Loucy (cell line): ENCODE data around the gene KPNA4.
"Not testable (repeated sequence)": the region's sequence is repeated elsewhere in the genome, so short reads cannot be mapped to it uniquely, and the experiment has no call there.

Experiments used
- H2AFZ ChIP-seq: fragments of 200-600 bp; sonication (generic); 2 replicates; pipeline ENCODE4 v1.6.0; 2016; ENCODE audit warnings: antibody characterized with exemption, mild to moderate bottlenecking, low read length, moderate library complexity
- H3F3A ChIP-seq: fragments of 200-600 bp; 2 replicates; pipeline ENCODE4 v1.6.0; 2016; ENCODE audit warnings: antibody characterized with exemption, low read depth, mild to moderate bottlenecking
- H3K27me3 ChIP-seq: fragments of 200-600 bp; sonication (generic); 2 replicates; pipeline ENCODE4 v1.6.1; 2014; ENCODE audit warnings: low read length, mild to moderate bottlenecking; ENCODE audit not compliant: insufficient read depth, poor library complexity, severe bottlenecking
- H3K36me3 ChIP-seq: fragments of 200-600 bp; sonication (generic); 2 replicates; pipeline ENCODE4 v1.6.1; 2016; ENCODE audit warnings: low read length; ENCODE audit not compliant: insufficient read depth
- H3K4me1 ChIP-seq: fragments of 200-600 bp; sonication (generic); 2 replicates; pipeline ENCODE4 v1.5.1; 2014; ENCODE audit warnings: low read length, mild to moderate bottlenecking; ENCODE audit not compliant: insufficient read depth, poor library complexity, severe bottlenecking
- H3K4me2 ChIP-seq: fragments of 200-600 bp; sonication (generic); 2 replicates; pipeline ENCODE4 v1.6.0; 2014; ENCODE audit warnings: antibody characterized with exemption, low read length, low read depth, mild to moderate bottlenecking; ENCODE audit not compliant: poor library complexity, severe bottlenecking
- H3K4me3 ChIP-seq: fragments of 200-600 bp; sonication (generic); 2 replicates; pipeline ENCODE4 v1.5.1; 2014; ENCODE audit warnings: low read length, mild to moderate bottlenecking, mixed read lengths; ENCODE audit not compliant: poor library complexity, severe bottlenecking
- H3K79me2 ChIP-seq: fragments of 200-600 bp; sonication (generic); 2 replicates; pipeline ENCODE4 v1.6.1; 2014; ENCODE audit warnings: low read length; ENCODE audit not compliant: insufficient read depth
- H3K9ac ChIP-seq: fragments of 200-600 bp; sonication (generic); 2 replicates; pipeline ENCODE4 v1.6.0; 2014; ENCODE audit warnings: mild to moderate bottlenecking, low read depth, low read length, moderate library complexity; ENCODE audit not compliant: poor library complexity, severe bottlenecking
- H3K9me2 ChIP-seq: fragments of 200-600 bp; sonication (generic); replicated peaks from 2 replicates; pipeline ENCODE4 v1.6.1; 2016; ENCODE audit warnings: low read depth, low read length, mixed read lengths
- H3K9me3 ChIP-seq: fragments of 200-600 bp; sonication (generic); 2 replicates; pipeline ENCODE4 v1.6.1; 2014; ENCODE audit warnings: mild to moderate bottlenecking, antibody characterized with exemption, low read length, low read depth; ENCODE audit not compliant: insufficient read depth
- H4K20me1 ChIP-seq: fragments of 200-600 bp; sonication (generic); 2 replicates; pipeline ENCODE4 v1.6.0; 2014; ENCODE audit warnings: antibody characterized with exemption, low read length, mild to moderate bottlenecking; ENCODE audit not compliant: insufficient read depth, poor library complexity, severe bottlenecking
- CTCF ChIP-seq: fragments of 200-600 bp; sonication (generic); conservative IDR thresholded peaks from 2 replicates; pipeline ENCODE4 v1.5.1; 2014; ENCODE audit warnings: mild to moderate bottlenecking, antibody characterized with exemption, low read length
- EZH2phosphoT487 ChIP-seq: fragments of 200-600 bp; IDR thresholded peaks from 2 replicates; pipeline ENCODE4 v1.6.1; 2018; ENCODE audit warnings: antibody characterized with exemption, mild to moderate bottlenecking, moderate library complexity, borderline replicate concordance

Gene KPNA4

GRCh38 chr3:160454995-160455394 is 110.4 kb downstream of the KPNA4 start:
- Histone ChIP-seq H3K4me1 (no peaks in the 10 kb centered on the region), H3K79me2 (no peaks in the 10 kb centered on the region), H3K9me2 (no peaks in the 10 kb centered on the region), H3K9me3 (no peaks in the 10 kb centered on the region), H2AFZ (no peak overlapping the region), H3F3A (no peaks in the 10 kb centered on the region), H3K4me3 (no peak overlapping the region), H3K27me3 (no peaks in the 10 kb centered on the region), H3K4me2 (no peak overlapping the region), H3K9ac (no peak overlapping the region), H3K36me3 (no peaks in the 10 kb centered on the region), H4K20me1 (no peaks in the 10 kb centered on the region)
- TF ChIP-seq EZH2phosphoT487 (no peak), CTCF (no peak)

DNA sequence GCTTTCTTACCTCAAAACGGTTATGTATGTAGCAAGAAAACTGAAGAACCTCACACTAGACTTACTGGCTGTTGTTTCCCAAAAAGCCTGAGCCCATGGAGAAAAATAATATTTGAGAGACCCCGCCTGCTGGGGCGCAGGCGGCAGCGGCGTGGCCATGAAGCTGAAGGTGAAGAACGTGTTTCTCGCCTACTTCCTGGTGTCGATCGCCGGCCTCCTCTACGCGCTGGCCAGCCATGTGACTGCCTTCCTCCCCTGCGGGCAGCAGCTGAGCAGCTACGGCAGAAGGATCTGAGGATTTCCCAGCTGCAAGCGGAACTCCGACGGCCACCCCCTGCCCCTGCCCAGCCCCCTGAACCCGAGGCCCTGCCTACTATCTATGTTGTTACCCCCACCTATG is 113.1 kb downstream of the KPNA4 start:
- H3K4me3 ChIP-seq, H3K9me3 ChIP-seq, H3K79me2 ChIP-seq, H4K20me1 ChIP-seq, H3K36me3 ChIP-seq, H3K4me1 ChIP-seq, H3K9ac ChIP-seq, H3K27me3 ChIP-seq, H2AFZ ChIP-seq, H3K9me2 ChIP-seq, H3K4me2 ChIP-seq, H3F3A ChIP-seq: not testable (repeated sequence)

GRCh38 chr3:160451602-160452001 is 113.8 kb downstream of the KPNA4 start:
- Histone ChIP-seq H3F3A (no peaks in the 10 kb centered on the region), H3K9me2 (no peaks in the 10 kb centered on the region), H3K4me3 (no peak overlapping the region), H4K20me1 (no peaks in the 10 kb centered on the region), H3K9me3 (no peaks in the 10 kb centered on the region), H3K36me3 (no peaks in the 10 kb centered on the region), H3K4me1 (no peaks in the 10 kb centered on the region), H3K79me2 (no peaks in the 10 kb centered on the region), H3K9ac (no peak overlapping the region), H3K27me3 (no peaks in the 10 kb centered on the region), H3K4me2 (no peak overlapping the region), H2AFZ (no peak overlapping the region)
- TF ChIP-seq EZH2phosphoT487 (no peak), CTCF (no peak)

DNA sequence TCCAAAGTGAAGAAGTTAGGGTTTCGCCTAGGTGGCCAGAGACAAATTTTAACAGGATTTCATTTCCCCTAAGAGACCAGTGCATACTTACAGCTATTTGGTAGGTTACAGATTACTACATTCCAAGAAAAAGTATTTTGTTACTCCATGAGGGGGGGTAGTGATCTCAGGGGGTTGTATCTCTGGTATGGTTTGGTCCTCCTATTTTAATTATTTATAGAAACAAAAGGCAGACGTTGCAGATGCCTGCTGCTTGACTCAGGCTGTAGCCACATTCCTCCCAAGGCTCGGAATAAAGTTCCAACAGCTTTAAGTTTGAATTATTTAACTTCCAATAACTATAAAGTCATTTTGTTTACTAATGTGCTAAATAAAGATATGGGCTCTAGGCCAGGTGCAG is 114.5 kb downstream of the KPNA4 start:
- H3K9ac ChIP-seq = no peak overlapping the region
- H3K36me3 ChIP-seq = no peaks in the 10 kb centered on the region
- H3K4me2 ChIP-seq = no peak overlapping the region
- no peak for TF ChIP-seq CTCF
- no peak for TF ChIP-seq EZH2phosphoT487
- no peaks in the 10 kb centered on the region for H3K4me1 ChIP-seq
- H3K9me3 ChIP-seq = no peaks in the 10 kb centered on the region
- H4K20me1 ChIP-seq = no peaks in the 10 kb centered on the region
- no peaks in the 10 kb centered on the region for H3K79me2 ChIP-seq
- H3K4me3 ChIP-seq = no peak overlapping the region
- H3F3A ChIP-seq = no peaks in the 10 kb centered on the region
- no peak overlapping the region for H2AFZ ChIP-seq
- no peaks in the 10 kb centered on the region for H3K27me3 ChIP-seq
- H3K9me2 ChIP-seq = no peaks in the 10 kb centered on the region
